ENCODE data around the gene ATOH8. TPM values are rescaled to one million over a fixed set of nuclear protein-coding genes. Genes with fewer than 3 reads are reported as not detected.

ATOH8 gene
- total and polyA plus RNA-seq, 2 donors (not counting 3 experiments of a cell fraction or from before 2014, with no cell fraction given): 10.3 to 12.8 TPM

GRCh38 chr2:85763132-85763531 lies 9.3 kb downstream of the ATOH8 start:
- no peak overlapping the region for H2AFZ ChIP-seq (ENCODE audit: low read depth, low read length)
- FAIRE-seq (no peak), DNase-seq (ENCODE audit: low read depth, low spot score) (no peak)
- ChIA-PET CTCF (interaction anchor here (0.7 to 2.7 kb wide), 8 partner anchors 9 to 126 kb away, joined by 3 to 15 read pairs (median 8); no protein-coding TSS in a partner anchor), POLR2A (no interaction called here)
- dilution Hi-C loops (cut with MboI; ENCODE audit: extremely low pct_ligation_motif_present, low sequenced_read_pairs) (no loop called here), intact Hi-C loops (cut with micrococcal nuclease) (no loop called here)
- H3K9ac ChIP-seq (replicated peaks; ENCODE audit: extremely low read depth, insufficient read depth, low read length): no peak overlapping the region
- no peaks in the 10 kb centered on the region for H3K27me3 ChIP-seq (ENCODE audit: control insufficient read depth in 2 of 2, insufficient read depth in 2 of 2, low read length in 2 of 2)
- no TSS peak for BruUV-seq (replicated peaks)
- no peaks in the 10 kb centered on the region for H3K36me3 ChIP-seq (ENCODE audit: control insufficient read depth in 2 of 2, extremely low read depth in 1 of 2, insufficient read depth in 2 of 2, low read length in 2 of 2)
- no peak for TF ChIP-seq POLR2AphosphoS5 (IDR thresholded peaks at IDR 0.05; ENCODE audit: insufficient read depth, low read depth, low read length)
- TF ChIP-seq, protein P1, sequence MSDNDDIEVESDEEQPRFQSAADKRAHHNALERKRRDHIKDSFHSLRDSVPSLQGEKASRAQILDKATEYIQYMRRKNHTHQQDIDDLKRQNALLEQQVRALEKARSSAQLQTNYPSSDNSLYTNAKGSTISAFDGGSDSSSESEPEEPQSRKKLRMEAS (IDR thresholded peaks at IDR 0.05; ENCODE audit: insufficient read depth, insufficient read length): no peak
- TF ChIP-seq, protein P2, sequence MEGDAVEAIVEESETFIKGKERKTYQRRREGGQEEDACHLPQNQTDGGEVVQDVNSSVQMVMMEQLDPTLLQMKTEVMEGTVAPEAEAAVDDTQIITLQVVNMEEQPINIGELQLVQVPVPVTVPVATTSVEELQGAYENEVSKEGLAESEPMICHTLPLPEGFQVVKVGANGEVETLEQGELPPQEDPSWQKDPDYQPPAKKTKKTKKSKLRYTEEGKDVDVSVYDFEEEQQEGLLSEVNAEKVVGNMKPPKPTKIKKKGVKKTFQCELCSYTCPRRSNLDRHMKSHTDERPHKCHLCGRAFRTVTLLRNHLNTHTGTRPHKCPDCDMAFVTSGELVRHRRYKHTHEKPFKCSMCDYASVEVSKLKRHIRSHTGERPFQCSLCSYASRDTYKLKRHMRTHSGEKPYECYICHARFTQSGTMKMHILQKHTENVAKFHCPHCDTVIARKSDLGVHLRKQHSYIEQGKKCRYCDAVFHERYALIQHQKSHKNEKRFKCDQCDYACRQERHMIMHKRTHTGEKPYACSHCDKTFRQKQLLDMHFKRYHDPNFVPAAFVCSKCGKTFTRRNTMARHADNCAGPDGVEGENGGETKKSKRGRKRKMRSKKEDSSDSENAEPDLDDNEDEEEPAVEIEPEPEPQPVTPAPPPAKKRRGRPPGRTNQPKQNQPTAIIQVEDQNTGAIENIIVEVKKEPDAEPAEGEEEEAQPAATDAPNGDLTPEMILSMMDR (IDR thresholded peaks at IDR 0.05; ENCODE audit: extremely low read depth in 1 of 2, insufficient read depth in 1 of 2, low read depth in 1 of 2, low read length in 2 of 2): no peak
- TF ChIP-seq GATA2 (IDR thresholded peaks at IDR 0.05; ENCODE audit: insufficient read depth, insufficient read length, low read depth, low read length): no peak
- TF ChIP-seq FOS (IDR thresholded peaks at IDR 0.05; ENCODE audit: borderline replicate concordance, insufficient read depth, low read length): no peak
- TF ChIP-seq JUN (IDR thresholded peaks at IDR 0.05; ENCODE audit: borderline replicate concordance, insufficient read depth, insufficient read length, low read depth): no peak
- TF ChIP-seq POLR2A (IDR thresholded peaks at IDR 0.05; ENCODE audit: low read depth, low read length): no peak
- TF ChIP-seq MYC (IDR thresholded peaks at IDR 0.05; ENCODE audit: low read depth, low read length): no peak
- no peak for TF ChIP-seq EZH2 (IDR thresholded peaks at IDR 0.05; ENCODE audit: borderline replicate concordance, low read depth, low read length, severe bottlenecking)
- no peak overlapping the region for H3K4me3 ChIP-seq (replicated peaks in 1 of 3; ENCODE audit: insufficient read depth in 1 of 3, low read depth in 1 of 3, low read length in 3 of 3)
- H4K20me1 ChIP-seq (replicated peaks; ENCODE audit: control insufficient read depth, extremely low read depth, insufficient read depth, low read length): no peaks in the 10 kb centered on the region
- H3K9me3 ChIP-seq (replicated peaks; ENCODE audit: control insufficient read depth, insufficient read depth, low read length): no peaks in the 10 kb centered on the region
- no peaks in the 10 kb centered on the region for H3K9me1 ChIP-seq (replicated peaks; ENCODE audit: control insufficient read depth, extremely low read depth, insufficient read depth, low read length)
- H3K4me2 ChIP-seq (ENCODE audit: insufficient read depth, low read length): no peak overlapping the region
- H3K27ac ChIP-seq (ENCODE audit: insufficient read depth, low read depth, low read length): no peak overlapping the region
- H3K79me2 ChIP-seq (ENCODE audit: control insufficient read depth, insufficient read depth, low read length): peaks cover 4% of the 10 kb centered on the region
- H3K4me1 ChIP-seq (ENCODE audit: control insufficient read depth, extremely low read depth, insufficient read depth, low read length): peaks cover 29% of the 10 kb centered on the region

All from endothelial cell of umbilical vein (primary cell).